Smooth muscle cell (in vitro differentiated cells): ENCODE measurements around the gene CACNA1A. TPM values are rescaled to one million over a fixed set of nuclear protein-coding genes. Genes with fewer than 3 reads are reported as not detected.

Experiments used
- DNase-seq: peaks from one replicate; lab custom pipeline; 2025; ENCODE audit not compliant: unreplicated experiment; lab: John Stamatoyannopoulos, UW
- H2AFZ ChIP-seq: fragments of 200-600 bp; sonication (generic); 2 replicates; pipeline ENCODE4 v1.6.0; 2016; ENCODE audit warnings: antibody characterized with exemption, low read depth, mild to moderate bottlenecking
- H3F3A ChIP-seq: fragments of 200-600 bp; sonication (generic); 2 replicates; pipeline ENCODE4 v1.6.0; 2017; ENCODE audit warnings: antibody characterized with exemption, low read depth
- H3K27ac ChIP-seq: fragments of 200-600 bp; sonication (generic); 2 replicates; pipeline ENCODE4 v1.5.1; 2016; ENCODE audit warnings: low read depth, mild to moderate bottlenecking
- H3K27me3 ChIP-seq: fragments of 200-600 bp; sonication (generic); 2 replicates; pipeline ENCODE4 v1.6.1; 2016; ENCODE audit warnings: low read depth, mild to moderate bottlenecking
- H3K36me3 ChIP-seq: fragments of 200-600 bp; sonication (generic); 2 replicates; pipeline ENCODE4 v1.5.1; 2016; ENCODE audit warnings: low read depth
- H3K4me1 ChIP-seq: fragments of 200-600 bp; sonication (generic); 2 replicates; pipeline ENCODE4 v1.5.1; 2016; ENCODE audit warnings: low read depth
- H3K4me2 ChIP-seq: fragments of 200-600 bp; sonication (generic); 2 replicates; pipeline ENCODE4 v1.6.0; 2016; ENCODE audit warnings: mild to moderate bottlenecking
- H3K4me3 ChIP-seq: fragments of 200-600 bp; sonication (generic); 2 replicates; pipeline ENCODE4 v1.5.1; 2016; ENCODE audit warnings: mild to moderate bottlenecking
- H3K79me2 ChIP-seq: fragments of 200-600 bp; sonication (generic); 2 replicates; pipeline ENCODE4 v1.6.0; 2016; ENCODE audit warnings: low read depth, mild to moderate bottlenecking
- H3K9ac ChIP-seq: fragments of 200-600 bp; sonication (generic); 2 replicates; pipeline ENCODE4 v1.6.0; 2016; ENCODE audit warnings: low read depth
- H3K9me3 ChIP-seq: fragments of 200-600 bp; sonication (generic); replicated peaks from 2 replicates; pipeline ENCODE4 v1.5.1; 2016; ENCODE audit warnings: low read depth
- H4K20me1 ChIP-seq: fragments of 200-600 bp; sonication (generic); 2 replicates; pipeline ENCODE4 v1.6.0; 2016; ENCODE audit warnings: low read depth
- WGBS: methylation state at CpG from one replicate; pipeline ENCODE4 v1.1.7; 2016; ENCODE audit warnings: low lambda C conversion rate; 5-methylcytosine and 5-hydroxymethylcytosine counted together
- polyA plus RNA-seq: library from polyadenylated mRNA; unstranded; fragments of >200 nt; fragmentation: Nextera tagmentation; extraction: Ambion mirVana; gene quantifications from 2 replicates; pipeline ENCODE4 v1.2.1, GENCODE V29; 2016
- total RNA-seq: library from RNA; depleted of rRNA; stranded (reverse); fragments of >200 nt; gene quantifications from 2 replicates; pipeline ENCODE4 v1.2.3, GENCODE V29; 2014
- TF ChIP-seq, protein P1 (sequence below): fragments of 200-600 bp; sonication (generic); IDR thresholded peaks from 2 replicates; pipeline ENCODE4 v1.5.1; 2017; ENCODE audit warnings: borderline replicate concordance, mild to moderate bottlenecking, antibody characterized with exemption; ENCODE audit not compliant: insufficient read depth, poor library complexity, severe bottlenecking

CACNA1A gene
- total and polyA plus RNA-seq, 2 experiments from 2014 or later = 1.3 to 3.0 TPM

DNA sequence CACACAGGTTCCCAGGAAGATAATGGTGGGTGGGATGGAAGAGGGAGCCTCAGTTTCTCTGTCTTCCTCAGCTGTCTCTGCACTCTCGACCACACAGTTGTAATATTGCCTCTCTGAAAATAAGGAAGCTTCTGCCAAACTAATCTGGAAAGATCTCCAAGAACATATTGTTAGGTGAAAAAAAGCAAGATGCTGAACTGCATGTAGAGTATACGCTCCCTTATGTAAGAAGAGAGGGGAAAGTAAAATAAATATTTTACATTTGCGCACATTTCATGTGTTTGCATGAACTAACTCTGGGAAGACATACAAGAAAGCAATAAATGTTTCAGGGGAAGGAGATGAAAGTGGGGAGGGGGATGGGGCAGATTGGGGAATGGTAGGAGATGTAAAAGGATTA lies 41.9 kb upstream of the CACNA1A start:
- H3F3A ChIP-seq = no peaks in the 10 kb centered on the region
- H3K4me1 ChIP-seq = no peaks in the 10 kb centered on the region
- no peaks in the 10 kb centered on the region for H3K9me3 ChIP-seq
- H3K79me2 ChIP-seq = no peaks in the 10 kb centered on the region
- no peak overlapping the region for H3K4me2 ChIP-seq
- 92% methylated on average over 3 of the region's 3 CpGs for WGBS
- H3K27ac ChIP-seq = no peak overlapping the region
- no peak overlapping the region for H2AFZ ChIP-seq
- H3K9ac ChIP-seq = no peak overlapping the region
- H3K4me3 ChIP-seq = no peak overlapping the region
- H3K27me3 ChIP-seq = no peaks in the 10 kb centered on the region
- no peak for DNase-seq
- H4K20me1 ChIP-seq = no peaks in the 10 kb centered on the region
- H3K36me3 ChIP-seq = no peaks in the 10 kb centered on the region
- TF ChIP-seq, protein P1, sequence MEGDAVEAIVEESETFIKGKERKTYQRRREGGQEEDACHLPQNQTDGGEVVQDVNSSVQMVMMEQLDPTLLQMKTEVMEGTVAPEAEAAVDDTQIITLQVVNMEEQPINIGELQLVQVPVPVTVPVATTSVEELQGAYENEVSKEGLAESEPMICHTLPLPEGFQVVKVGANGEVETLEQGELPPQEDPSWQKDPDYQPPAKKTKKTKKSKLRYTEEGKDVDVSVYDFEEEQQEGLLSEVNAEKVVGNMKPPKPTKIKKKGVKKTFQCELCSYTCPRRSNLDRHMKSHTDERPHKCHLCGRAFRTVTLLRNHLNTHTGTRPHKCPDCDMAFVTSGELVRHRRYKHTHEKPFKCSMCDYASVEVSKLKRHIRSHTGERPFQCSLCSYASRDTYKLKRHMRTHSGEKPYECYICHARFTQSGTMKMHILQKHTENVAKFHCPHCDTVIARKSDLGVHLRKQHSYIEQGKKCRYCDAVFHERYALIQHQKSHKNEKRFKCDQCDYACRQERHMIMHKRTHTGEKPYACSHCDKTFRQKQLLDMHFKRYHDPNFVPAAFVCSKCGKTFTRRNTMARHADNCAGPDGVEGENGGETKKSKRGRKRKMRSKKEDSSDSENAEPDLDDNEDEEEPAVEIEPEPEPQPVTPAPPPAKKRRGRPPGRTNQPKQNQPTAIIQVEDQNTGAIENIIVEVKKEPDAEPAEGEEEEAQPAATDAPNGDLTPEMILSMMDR = no peak

DNA sequence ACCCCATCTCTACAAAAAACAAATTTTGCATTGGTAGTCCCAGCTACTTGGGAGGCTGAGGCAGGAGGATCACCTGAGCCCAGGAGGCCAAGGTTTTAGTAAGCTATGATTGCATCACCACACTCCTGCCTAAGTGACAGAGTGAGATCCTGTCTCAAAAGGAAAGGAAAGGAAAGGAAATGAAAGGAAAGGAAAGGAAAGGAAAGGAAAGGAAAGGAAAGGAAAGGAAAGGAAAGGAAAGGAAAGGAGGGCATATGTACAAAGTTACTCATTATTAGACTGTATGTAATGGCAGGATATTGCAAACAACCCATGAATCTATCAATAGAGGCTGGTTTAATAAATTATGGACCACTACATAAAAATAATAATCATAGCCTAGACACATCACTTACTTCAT lies 40.8 kb upstream of the CACNA1A start:
- Histone ChIP-seq H3F3A (no peaks in the 10 kb centered on the region), H3K4me3 (no peak overlapping the region), H3K4me2 (no peak overlapping the region), H3K79me2 (no peaks in the 10 kb centered on the region), H3K27ac (no peak overlapping the region), H4K20me1 (no peaks in the 10 kb centered on the region), H3K4me1 (no peaks in the 10 kb centered on the region), H3K27me3 (no peaks in the 10 kb centered on the region), H3K9ac (no peak overlapping the region), H2AFZ (no peak overlapping the region), H3K9me3 (no peaks in the 10 kb centered on the region), H3K36me3 (no peaks in the 10 kb centered on the region)
- TF ChIP-seq, protein P1 = no peak
- no peak for DNase-seq

DNA sequence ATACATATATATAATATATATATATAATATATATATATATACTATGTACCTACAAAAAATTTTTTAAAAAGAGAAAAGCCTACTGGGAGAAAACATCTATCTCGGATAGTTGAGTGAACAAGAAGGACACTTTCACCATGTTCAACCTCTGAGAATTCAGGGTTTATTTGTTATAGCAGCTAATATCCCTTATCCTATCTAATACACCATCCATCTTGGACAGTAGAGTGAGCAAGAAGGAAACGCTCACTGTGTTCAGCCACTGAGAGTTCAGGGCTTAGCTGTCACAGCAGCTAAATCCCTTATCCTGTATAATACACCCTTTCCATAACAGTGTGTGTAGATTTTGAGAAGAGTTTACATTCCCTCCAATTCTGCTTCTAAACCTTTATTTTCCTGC lies 38.1 kb upstream of the CACNA1A start:
- 77% methylated on average over 2 of the region's 2 CpGs for WGBS
- Histone ChIP-seq H3K79me2 (no peaks in the 10 kb centered on the region), H3K27me3 (no peaks in the 10 kb centered on the region), H3K9ac (no peak overlapping the region), H3K4me2 (no peak overlapping the region), H3K4me3 (no peak overlapping the region), H2AFZ (no peak overlapping the region), H3F3A (no peaks in the 10 kb centered on the region), H4K20me1 (no peaks in the 10 kb centered on the region), H3K9me3 (no peaks in the 10 kb centered on the region), H3K36me3 (no peaks in the 10 kb centered on the region), H3K27ac (no peak overlapping the region), H3K4me1 (no peaks in the 10 kb centered on the region)
- TF ChIP-seq, protein P1 = no peak
- no peak for DNase-seq

DNA sequence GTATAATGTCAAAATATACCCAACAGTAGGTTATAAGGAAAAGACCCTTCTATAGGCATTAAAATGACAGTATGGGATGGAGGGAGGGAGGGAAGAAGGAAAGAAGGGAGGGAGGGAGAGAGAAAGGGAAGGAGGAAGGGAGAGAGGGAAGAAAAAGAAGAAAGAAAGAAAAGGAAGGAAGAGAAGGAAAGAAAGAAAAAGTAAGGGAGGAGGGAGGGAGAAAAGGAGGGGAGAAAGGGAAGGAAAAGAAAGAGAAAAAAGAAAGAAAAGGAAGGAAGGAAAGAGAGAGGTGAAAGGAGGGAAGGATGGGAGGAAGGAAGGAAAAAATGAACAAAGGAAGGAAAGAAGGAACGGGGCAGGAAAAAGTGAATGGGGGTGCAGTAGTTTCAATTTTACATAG lies 35.3 kb upstream of the CACNA1A start:
- DNase-seq = no peak
- Histone ChIP-seq H3K9me3 (no peaks in the 10 kb centered on the region), H3K4me2 (no peak overlapping the region), H3K4me1 (no peaks in the 10 kb centered on the region), H3K79me2 (no peaks in the 10 kb centered on the region), H3K9ac (no peak overlapping the region), H2AFZ (no peak overlapping the region), H4K20me1 (no peaks in the 10 kb centered on the region), H3K27ac (no peak overlapping the region), H3K4me3 (no peak overlapping the region), H3K36me3 (no peaks in the 10 kb centered on the region), H3F3A (no peaks in the 10 kb centered on the region), H3K27me3 (no peaks in the 10 kb centered on the region)
- WGBS = 46% methylated on average over 1 of the region's 1 CpG
- TF ChIP-seq, protein P1 = no peak
